GM19240 (cell line): ENCODE measurements around the gene CARMIL3.
"Not testable (repeated sequence)": the region's sequence is repeated elsewhere in the genome, so short reads cannot be mapped to it uniquely, and the experiment has no call there.

Experiments used
- DNase-seq: peaks from one replicate; pipeline ENCODE4 v3.0.0; 2011; ENCODE audit warnings: low spot score; ENCODE audit not compliant: insufficient read length

Gene CARMIL3

GRCh38 chr14:24093207-24093900 is 41.5 kb downstream of the CARMIL3 start:
- no peak for DNase-seq

- DNase-seq: peak; percentile 88
Measured at GRCh38 chr14:24093901-24094840, 42.4 kb downstream of the CARMIL3 start, which contains the start of gene PCK2. Gene PCK2, plus strand, starts transcription at chr14:24094311. Its CDS starts 95 bp downstream, at chr14:24094406.

- DNase-seq: no peak
Measured at GRCh38 chr14:24094841-24095270, 43.0 kb downstream of the CARMIL3 start.

- peak; percentile 97 for DNase-seq
Measured at GRCh38 chr14:24095271-24096068, 43.7 kb downstream of the CARMIL3 start.

GRCh38 chr14:24096545-24097181 is 44.9 kb downstream of the CARMIL3 start:
- DNase-seq: no peak

GRCh38 chr14:24098229-24098926 is 46.6 kb downstream of the CARMIL3 start:
- no peak for DNase-seq

- DNase-seq: no peak
Measured at GRCh38 chr14:24098927-24099813, 47.4 kb downstream of the CARMIL3 start.

GRCh38 chr14:24100197-24100981 is 48.6 kb downstream of the CARMIL3 start:
- no peak for DNase-seq

- DNase-seq: no peak
Measured at GRCh38 chr14:24100982-24101494, 49.2 kb downstream of the CARMIL3 start.

GRCh38 chr14:24102357-24103048 is 50.7 kb downstream of the CARMIL3 start:
- no peak for DNase-seq

- DNase-seq: no peak
Measured at GRCh38 chr14:24103451-24103850, 51.6 kb downstream of the CARMIL3 start.

GRCh38 chr14:24105609-24106239 is 53.9 kb downstream of the CARMIL3 start:
- DNase-seq: not testable (repeated sequence)

GRCh38 chr14:24106672-24107271 is 55.0 kb downstream of the CARMIL3 start:
- DNase-seq: no peak

GRCh38 chr14:24108336-24108874 is 56.6 kb downstream of the CARMIL3 start:
- DNase-seq: no peak

GRCh38 chr14:24110060-24110459 is 58.3 kb downstream of the CARMIL3 start:
- DNase-seq: no peak

GRCh38 chr14:24110523-24110922 is 58.7 kb downstream of the CARMIL3 start:
- no peak for DNase-seq
